HEK293 (cell line): ENCODE measurements around the gene IDE.
A peak's percentile ranks its signal among the peaks of the same experiment; 100 is the strongest.

ENCODE experiments used
- RBAK ChIP-seq: fragments of 450-650 bp; formaldehyde crosslinking; IDR thresholded peaks from 2 replicates; pipeline ENCODE4 v1.5.1; 2016; ENCODE audit warnings: missing biosample characterization, missing genetic modification characterization
- TCF7L2 ChIP-seq: IDR thresholded peaks from 2 replicates; pipeline ENCODE4 v1.6.1; 2011; ENCODE audit warnings: low read depth, mild to moderate bottlenecking, inconsistent platforms, low read length, moderate library complexity, borderline replicate concordance
- ZBTB7A ChIP-seq: fragments of 450-650 bp; formaldehyde crosslinking; IDR thresholded peaks from 2 replicates; pipeline ENCODE4 v1.5.1; 2016; ENCODE audit warnings: low read depth, missing biosample characterization, missing genetic modification characterization
- ZFP3 ChIP-seq: fragments of 450-650 bp; formaldehyde crosslinking; IDR thresholded peaks from 2 replicates; pipeline ENCODE4 v1.5.1; 2016; ENCODE audit warnings: low read depth, missing biosample characterization, missing genetic modification characterization
- ZNF114 ChIP-seq: fragments of 450-650 bp; formaldehyde crosslinking; IDR thresholded peaks from 2 replicates; pipeline ENCODE4 v1.5.0; 2017; ENCODE audit warnings: missing biosample characterization, missing genetic modification characterization
- ZNF121 ChIP-seq: fragments of 450-650 bp; formaldehyde crosslinking; IDR thresholded peaks from 2 replicates; pipeline ENCODE4 v1.5.1; 2016; ENCODE audit warnings: missing biosample characterization, missing genetic modification characterization
- ZNF132 ChIP-seq: fragments of 450-650 bp; formaldehyde crosslinking; IDR thresholded peaks from 2 replicates; pipeline ENCODE4 v1.5.1; 2017; ENCODE audit warnings: missing biosample characterization, missing genetic modification characterization, borderline replicate concordance
- ZNF223 ChIP-seq: fragments of 450-650 bp; formaldehyde crosslinking; IDR thresholded peaks from 2 replicates; pipeline ENCODE4 v1.5.1; 2016; ENCODE audit warnings: missing biosample characterization, missing genetic modification characterization
- ZNF274 ChIP-seq, 2 experiments: fragments of 200-500 bp in 1 of 2; fragments of 450-650 bp in 1 of 2; sonication (Bioruptor generic) in 1 of 2; formaldehyde crosslinking in 1 of 2; IDR thresholded peaks; 2 replicates each; pipeline versions ENCODE4 v1.5.1 to v1.6.1; 2014 to 2016; ENCODE audit warnings: borderline replicate concordance in 1 of 2, inconsistent platforms in 1 of 2, low read length in 1 of 2, missing biosample characterization in 1 of 2, missing genetic modification characterization in 1 of 2
- ZNF324 ChIP-seq: fragments of 450-650 bp; formaldehyde crosslinking; IDR thresholded peaks from 2 replicates; pipeline ENCODE4 v1.5.1; 2016; ENCODE audit warnings: missing biosample characterization, missing genetic modification characterization
- ZNF416 ChIP-seq: fragments of 450-650 bp; formaldehyde crosslinking; IDR thresholded peaks from 2 replicates; pipeline ENCODE4 v1.5.1; 2016; ENCODE audit warnings: missing biosample characterization, missing genetic modification characterization
- ZNF529 ChIP-seq: fragments of 450-650 bp; formaldehyde crosslinking; IDR thresholded peaks from 2 replicates; pipeline ENCODE4 v1.5.1; 2017; ENCODE audit warnings: missing genetic modification characterization, missing biosample characterization; ENCODE audit not compliant: insufficient replicate concordance
- ZNF530 ChIP-seq: fragments of 450-650 bp; formaldehyde crosslinking; IDR thresholded peaks from 2 replicates; pipeline ENCODE4 v1.5.1; 2016; ENCODE audit warnings: low read depth, missing biosample characterization, missing genetic modification characterization
- ZNF544 ChIP-seq: fragments of 450-650 bp; formaldehyde crosslinking; IDR thresholded peaks from 2 replicates; pipeline ENCODE4 v1.5.0; 2017; ENCODE audit warnings: missing biosample characterization, missing genetic modification characterization
- ZNF555 ChIP-seq: fragments of 450-650 bp; formaldehyde crosslinking; conservative IDR thresholded peaks from 2 replicates; pipeline ENCODE4 v1.5.1; 2017; ENCODE audit warnings: missing biosample characterization, mild to moderate bottlenecking, missing genetic modification characterization, inconsistent platforms
- ZNF600 ChIP-seq: fragments of 450-650 bp; formaldehyde crosslinking; IDR thresholded peaks from 2 replicates; pipeline ENCODE4 v1.5.1; 2016; ENCODE audit warnings: missing biosample characterization, missing genetic modification characterization
- ZNF621 ChIP-seq: fragments of 450-650 bp; formaldehyde crosslinking; IDR thresholded peaks from 2 replicates; pipeline ENCODE4 v1.5.1; 2017; ENCODE audit warnings: missing biosample characterization, missing genetic modification characterization
- ZNF626 ChIP-seq: fragments of 450-650 bp; sonication (Bioruptor Pico); formaldehyde crosslinking; IDR thresholded peaks from 2 replicates; pipeline ENCODE4 v1.5.1; 2018; ENCODE audit warnings: missing biosample characterization, missing genetic modification characterization, inconsistent platforms
- ZNF654 ChIP-seq: fragments of 450-650 bp; formaldehyde crosslinking; IDR thresholded peaks from 2 replicates; pipeline ENCODE4 v1.5.1; 2016; ENCODE audit warnings: low read depth, missing biosample characterization, missing genetic modification characterization
- ZNF658 ChIP-seq: fragments of 450-650 bp; formaldehyde crosslinking; IDR thresholded peaks from 2 replicates; pipeline ENCODE4; 2016; ENCODE audit warnings: missing biosample characterization, missing genetic modification characterization
- TF ChIP-seq, protein P1 (sequence below): fragments of 450-650 bp; formaldehyde crosslinking; IDR thresholded peaks from 2 replicates; pipeline ENCODE4 v1.5.1; 2017; ENCODE audit warnings: missing biosample characterization, missing genetic modification characterization
- TF ChIP-seq, protein P2 (sequence below): fragments of 450-650 bp; formaldehyde crosslinking; IDR thresholded peaks from 2 replicates; pipeline ENCODE4 v1.5.1; 2016; ENCODE audit warnings: missing biosample characterization, missing genetic modification characterization, borderline replicate concordance
- TF ChIP-seq, protein P3 (sequence below): fragments of 450-650 bp; formaldehyde crosslinking; IDR thresholded peaks from 2 replicates; pipeline ENCODE4 v1.5.1; 2016; ENCODE audit warnings: missing biosample characterization, missing genetic modification characterization
- TF ChIP-seq, protein P4 (sequence below): fragments of 450-650 bp; formaldehyde crosslinking; IDR thresholded peaks from 2 replicates; pipeline ENCODE4 v1.5.1; 2016; ENCODE audit warnings: missing biosample characterization, missing genetic modification characterization
- TF ChIP-seq, protein P5 (sequence below): fragments of 450-650 bp; formaldehyde crosslinking; IDR thresholded peaks from 2 replicates; pipeline ENCODE4 v1.5.1; 2016; ENCODE audit warnings: missing biosample characterization, missing genetic modification characterization, low read depth

The IDE gene

DNA sequence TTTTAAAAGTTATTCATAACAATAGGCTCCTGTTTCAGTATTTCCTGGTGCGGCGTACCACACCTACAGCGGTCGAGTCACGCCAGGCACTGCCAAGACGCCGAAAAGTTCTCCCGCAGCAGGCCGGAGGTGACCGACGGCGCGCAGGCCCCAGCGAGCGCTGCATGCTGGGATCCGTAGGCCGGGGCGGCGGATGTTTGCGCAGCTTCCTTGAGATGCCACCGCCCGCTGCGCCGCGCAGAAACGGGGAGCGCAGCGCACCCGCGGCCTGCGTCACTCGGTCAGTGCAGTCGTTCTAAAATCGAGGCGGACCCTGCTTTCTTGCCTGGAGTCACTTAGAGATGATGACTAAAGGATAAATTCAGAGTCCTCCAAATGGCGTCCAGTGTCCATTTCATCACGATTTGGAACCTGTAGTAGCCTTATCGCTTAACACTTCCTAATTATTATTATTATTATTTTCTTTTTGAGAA, 17.7 kb upstream of the IDE start (continued):
- TF ChIP-seq, protein P1, sequence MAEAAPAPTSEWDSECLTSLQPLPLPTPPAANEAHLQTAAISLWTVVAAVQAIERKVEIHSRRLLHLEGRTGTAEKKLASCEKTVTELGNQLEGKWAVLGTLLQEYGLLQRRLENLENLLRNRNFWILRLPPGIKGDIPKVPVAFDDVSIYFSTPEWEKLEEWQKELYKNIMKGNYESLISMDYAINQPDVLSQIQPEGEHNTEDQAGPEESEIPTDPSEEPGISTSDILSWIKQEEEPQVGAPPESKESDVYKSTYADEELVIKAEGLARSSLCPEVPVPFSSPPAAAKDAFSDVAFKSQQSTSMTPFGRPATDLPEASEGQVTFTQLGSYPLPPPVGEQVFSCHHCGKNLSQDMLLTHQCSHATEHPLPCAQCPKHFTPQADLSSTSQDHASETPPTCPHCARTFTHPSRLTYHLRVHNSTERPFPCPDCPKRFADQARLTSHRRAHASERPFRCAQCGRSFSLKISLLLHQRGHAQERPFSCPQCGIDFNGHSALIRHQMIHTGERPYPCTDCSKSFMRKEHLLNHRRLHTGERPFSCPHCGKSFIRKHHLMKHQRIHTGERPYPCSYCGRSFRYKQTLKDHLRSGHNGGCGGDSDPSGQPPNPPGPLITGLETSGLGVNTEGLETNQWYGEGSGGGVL (tag by site-specific recombination), result no peak
- TF ChIP-seq ZNF529 (tag by site-specific recombination) (no peak), TCF7L2 (no peak), ZFP3 (tag by site-specific recombination) (no peak), ZNF121 (no peak), ZNF600 (peak; percentile 79), RBAK (tag by site-specific recombination) (no peak), ZNF555 (no peak), ZNF132 (tag by site-specific recombination) (no peak), ZNF658 (tag by site-specific recombination) (no peak), ZNF544 (tag by site-specific recombination) (no peak), ZNF626 (tag by site-specific recombination) (no peak), ZNF274 (IDR thresholded peaks at IDR 0.05; ENCODE audit: low read length) (no peak), ZNF274 (tag by site-specific recombination; IDR thresholded peaks at IDR 0.05; ENCODE audit: borderline replicate concordance) (no peak), ZNF530 (tag by site-specific recombination) (no peak), ZNF223 (tag by site-specific recombination) (no peak), ZNF324 (tag by site-specific recombination) (no peak), ZBTB7A (tag by site-specific recombination) (no peak), ZNF114 (tag by site-specific recombination) (no peak), ZNF621 (tag by site-specific recombination) (no peak), ZNF654 (tag by site-specific recombination) (no peak), ZNF416 (no peak)
- TF ChIP-seq, protein P2, sequence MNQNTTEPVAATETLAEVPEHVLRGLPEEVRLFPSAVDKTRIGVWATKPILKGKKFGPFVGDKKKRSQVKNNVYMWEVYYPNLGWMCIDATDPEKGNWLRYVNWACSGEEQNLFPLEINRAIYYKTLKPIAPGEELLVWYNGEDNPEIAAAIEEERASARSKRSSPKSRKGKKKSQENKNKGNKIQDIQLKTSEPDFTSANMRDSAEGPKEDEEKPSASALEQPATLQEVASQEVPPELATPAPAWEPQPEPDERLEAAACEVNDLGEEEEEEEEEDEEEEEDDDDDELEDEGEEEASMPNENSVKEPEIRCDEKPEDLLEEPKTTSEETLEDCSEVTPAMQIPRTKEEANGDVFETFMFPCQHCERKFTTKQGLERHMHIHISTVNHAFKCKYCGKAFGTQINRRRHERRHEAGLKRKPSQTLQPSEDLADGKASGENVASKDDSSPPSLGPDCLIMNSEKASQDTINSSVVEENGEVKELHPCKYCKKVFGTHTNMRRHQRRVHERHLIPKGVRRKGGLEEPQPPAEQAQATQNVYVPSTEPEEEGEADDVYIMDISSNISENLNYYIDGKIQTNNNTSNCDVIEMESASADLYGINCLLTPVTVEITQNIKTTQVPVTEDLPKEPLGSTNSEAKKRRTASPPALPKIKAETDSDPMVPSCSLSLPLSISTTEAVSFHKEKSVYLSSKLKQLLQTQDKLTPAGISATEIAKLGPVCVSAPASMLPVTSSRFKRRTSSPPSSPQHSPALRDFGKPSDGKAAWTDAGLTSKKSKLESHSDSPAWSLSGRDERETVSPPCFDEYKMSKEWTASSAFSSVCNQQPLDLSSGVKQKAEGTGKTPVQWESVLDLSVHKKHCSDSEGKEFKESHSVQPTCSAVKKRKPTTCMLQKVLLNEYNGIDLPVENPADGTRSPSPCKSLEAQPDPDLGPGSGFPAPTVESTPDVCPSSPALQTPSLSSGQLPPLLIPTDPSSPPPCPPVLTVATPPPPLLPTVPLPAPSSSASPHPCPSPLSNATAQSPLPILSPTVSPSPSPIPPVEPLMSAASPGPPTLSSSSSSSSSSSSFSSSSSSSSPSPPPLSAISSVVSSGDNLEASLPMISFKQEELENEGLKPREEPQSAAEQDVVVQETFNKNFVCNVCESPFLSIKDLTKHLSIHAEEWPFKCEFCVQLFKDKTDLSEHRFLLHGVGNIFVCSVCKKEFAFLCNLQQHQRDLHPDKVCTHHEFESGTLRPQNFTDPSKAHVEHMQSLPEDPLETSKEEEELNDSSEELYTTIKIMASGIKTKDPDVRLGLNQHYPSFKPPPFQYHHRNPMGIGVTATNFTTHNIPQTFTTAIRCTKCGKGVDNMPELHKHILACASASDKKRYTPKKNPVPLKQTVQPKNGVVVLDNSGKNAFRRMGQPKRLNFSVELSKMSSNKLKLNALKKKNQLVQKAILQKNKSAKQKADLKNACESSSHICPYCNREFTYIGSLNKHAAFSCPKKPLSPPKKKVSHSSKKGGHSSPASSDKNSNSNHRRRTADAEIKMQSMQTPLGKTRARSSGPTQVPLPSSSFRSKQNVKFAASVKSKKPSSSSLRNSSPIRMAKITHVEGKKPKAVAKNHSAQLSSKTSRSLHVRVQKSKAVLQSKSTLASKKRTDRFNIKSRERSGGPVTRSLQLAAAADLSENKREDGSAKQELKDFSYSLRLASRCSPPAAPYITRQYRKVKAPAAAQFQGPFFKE (tag by site-specific recombination), result no peak
- TF ChIP-seq, protein P3, sequence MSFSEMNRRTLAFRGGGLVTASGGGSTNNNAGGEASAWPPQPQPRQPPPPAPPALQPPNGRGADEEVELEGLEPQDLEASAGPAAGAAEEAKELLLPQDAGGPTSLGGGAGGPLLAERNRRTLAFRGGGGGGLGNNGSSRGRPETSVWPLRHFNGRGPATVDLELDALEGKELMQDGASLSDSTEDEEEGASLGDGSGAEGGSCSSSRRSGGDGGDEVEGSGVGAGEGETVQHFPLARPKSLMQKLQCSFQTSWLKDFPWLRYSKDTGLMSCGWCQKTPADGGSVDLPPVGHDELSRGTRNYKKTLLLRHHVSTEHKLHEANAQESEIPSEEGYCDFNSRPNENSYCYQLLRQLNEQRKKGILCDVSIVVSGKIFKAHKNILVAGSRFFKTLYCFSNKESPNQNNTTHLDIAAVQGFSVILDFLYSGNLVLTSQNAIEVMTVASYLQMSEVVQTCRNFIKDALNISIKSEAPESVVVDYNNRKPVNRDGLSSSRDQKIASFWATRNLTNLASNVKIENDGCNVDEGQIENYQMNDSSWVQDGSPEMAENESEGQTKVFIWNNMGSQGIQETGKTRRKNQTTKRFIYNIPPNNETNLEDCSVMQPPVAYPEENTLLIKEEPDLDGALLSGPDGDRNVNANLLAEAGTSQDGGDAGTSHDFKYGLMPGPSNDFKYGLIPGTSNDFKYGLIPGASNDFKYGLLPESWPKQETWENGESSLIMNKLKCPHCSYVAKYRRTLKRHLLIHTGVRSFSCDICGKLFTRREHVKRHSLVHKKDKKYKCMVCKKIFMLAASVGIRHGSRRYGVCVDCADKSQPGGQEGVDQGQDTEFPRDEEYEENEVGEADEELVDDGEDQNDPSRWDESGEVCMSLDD (tag by site-specific recombination), result peak; percentile 59; the same call in 1 of the 2 replicates
- TF ChIP-seq, protein P4, sequence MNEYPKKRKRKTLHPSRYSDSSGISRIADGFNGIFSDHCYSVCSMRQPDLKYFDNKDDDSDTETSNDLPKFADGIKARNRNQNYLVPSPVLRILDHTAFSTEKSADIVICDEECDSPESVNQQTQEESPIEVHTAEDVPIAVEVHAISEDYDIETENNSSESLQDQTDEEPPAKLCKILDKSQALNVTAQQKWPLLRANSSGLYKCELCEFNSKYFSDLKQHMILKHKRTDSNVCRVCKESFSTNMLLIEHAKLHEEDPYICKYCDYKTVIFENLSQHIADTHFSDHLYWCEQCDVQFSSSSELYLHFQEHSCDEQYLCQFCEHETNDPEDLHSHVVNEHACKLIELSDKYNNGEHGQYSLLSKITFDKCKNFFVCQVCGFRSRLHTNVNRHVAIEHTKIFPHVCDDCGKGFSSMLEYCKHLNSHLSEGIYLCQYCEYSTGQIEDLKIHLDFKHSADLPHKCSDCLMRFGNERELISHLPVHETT, result no peak
- TF ChIP-seq, protein P5, sequence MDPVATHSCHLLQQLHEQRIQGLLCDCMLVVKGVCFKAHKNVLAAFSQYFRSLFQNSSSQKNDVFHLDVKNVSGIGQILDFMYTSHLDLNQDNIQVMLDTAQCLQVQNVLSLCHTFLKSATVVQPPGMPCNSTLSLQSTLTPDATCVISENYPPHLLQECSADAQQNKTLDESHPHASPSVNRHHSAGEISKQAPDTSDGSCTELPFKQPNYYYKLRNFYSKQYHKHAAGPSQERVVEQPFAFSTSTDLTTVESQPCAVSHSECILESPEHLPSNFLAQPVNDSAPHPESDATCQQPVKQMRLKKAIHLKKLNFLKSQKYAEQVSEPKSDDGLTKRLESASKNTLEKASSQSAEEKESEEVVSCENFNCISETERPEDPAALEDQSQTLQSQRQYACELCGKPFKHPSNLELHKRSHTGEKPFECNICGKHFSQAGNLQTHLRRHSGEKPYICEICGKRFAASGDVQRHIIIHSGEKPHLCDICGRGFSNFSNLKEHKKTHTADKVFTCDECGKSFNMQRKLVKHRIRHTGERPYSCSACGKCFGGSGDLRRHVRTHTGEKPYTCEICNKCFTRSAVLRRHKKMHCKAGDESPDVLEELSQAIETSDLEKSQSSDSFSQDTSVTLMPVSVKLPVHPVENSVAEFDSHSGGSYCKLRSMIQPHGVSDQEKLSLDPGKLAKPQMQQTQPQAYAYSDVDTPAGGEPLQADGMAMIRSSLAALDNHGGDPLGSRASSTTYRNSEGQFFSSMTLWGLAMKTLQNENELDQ (tag by site-specific recombination), result no peak
